SK-N-MC (cell line): ENCODE results near the gene KLHL29.

ENCODE experiments used
- EZH2 ChIP-seq: fragments of 200-600 bp; sonication (generic); IDR thresholded peaks from one replicate; pipeline ENCODE4 v1.6.1; 2017; ENCODE audit warnings: antibody characterized with exemption
- FOXP2 ChIP-seq: optimal IDR thresholded peaks from 2 replicates; pipeline ENCODE3; 2011; ENCODE audit warnings: mild to moderate bottlenecking, moderate library complexity; ENCODE audit not compliant: insufficient read depth; ENCODE audit errors: extremely low read length, control extremely low read depth
- POLR2AphosphoS5 ChIP-seq: IDR thresholded peaks from 2 replicates; pipeline ENCODE4 v1.6.1; 2012; ENCODE audit warnings: mild to moderate bottlenecking, low read depth, low read length, borderline replicate concordance

GRCh38 chr2:23600346-23600745, 215.4 kb downstream of the KLHL29 start:
- TF ChIP-seq EZH2: no peak
- no peak for TF ChIP-seq POLR2AphosphoS5
- no peak for TF ChIP-seq FOXP2
